Prostate gland (tissue), 2 donors: ENCODE results near the gene KDM5A.

Experiments
- CTCF ChIP-seq, 4 experiments: fragments of 200-600 bp in 2 of 4; fragments of 450-650 bp in 2 of 4; sonication (generic) in 2 of 4; IDR thresholded peaks; 1 replicate in 3 of 4; 2 replicates in 1 of 4; pipeline ENCODE4 v1.5.1; 2016 to 2019; ENCODE audit warnings: antibody characterized with exemption in 4 of 4, mild to moderate bottlenecking in 2 of 4, moderate library complexity in 2 of 4
- POLR2A ChIP-seq: fragments of 450-650 bp; IDR thresholded peaks from one replicate; pipeline ENCODE4 v1.6.1; 2016; ENCODE audit warnings: antibody characterized with exemption, mild to moderate bottlenecking
- POLR2AphosphoS5 ChIP-seq: sonication (generic); formaldehyde crosslinking; IDR thresholded peaks from one replicate; pipeline ENCODE4 v1.6.1; 2017; ENCODE audit warnings: antibody characterized with exemption

GRCh38 chr12:337039-337438, 52.1 kb downstream of the KDM5A start:
- TF ChIP-seq POLR2A, result no peak
- TF ChIP-seq POLR2AphosphoS5, result peak; percentile 85
- no peak for TF ChIP-seq CTCF (IDR thresholded peaks at IDR 0.05)
